ENCODE data around the gene LYPLA2. TPM values are rescaled to one million over a fixed set of nuclear protein-coding genes. Genes with fewer than 3 reads are reported as not detected.

LYPLA2 gene
- polyA plus RNA-seq, 1 of the 3 experiments (the other 2 are of a cell fraction), result 109 TPM

GRCh38 chr1:23772854-23773242 is 18.1 kb upstream of the LYPLA2 start:
- Histone ChIP-seq H3K4me2 (no peak overlapping the region), H3K9ac (no peak overlapping the region), H3K4me1 (ENCODE audit: control insufficient read depth in 1 of 2, insufficient read depth in 2 of 2, low read depth in 1 of 2, low read length in 1 of 2) (peaks cover 6 to 11% of the 10 kb centered on the region in 2 experiments; a peak in 2 of 4 replicates), H2AFZ (ENCODE audit: low read depth) (no peak overlapping the region), H3K36me3 (replicated peaks in 1 of 2; ENCODE audit: control insufficient read depth in 1 of 2, insufficient read depth in 2 of 2, low read length in 1 of 2) (peaks cover 0 to under 1% of the 10 kb centered on the region in 2 experiments), H3K4me3 (ENCODE audit: low read depth in 2 of 2, low read length in 1 of 2) (no peak overlapping the region), H3K79me2 (ENCODE audit: insufficient read depth) (peaks cover 27% of the 10 kb centered on the region; the same call in 1 of the 2 replicates), H3K27me3 (ENCODE audit: insufficient read depth) (no peaks in the 10 kb centered on the region), H4K20me1 (ENCODE audit: insufficient read depth) (no peaks in the 10 kb centered on the region), H3K9me2 (no peaks in the 10 kb centered on the region), H3K9me3 (no peaks in the 10 kb centered on the region), H3F3A (replicated peaks; ENCODE audit: insufficient read depth) (peaks cover 7% of the 10 kb centered on the region), H3K27ac (ENCODE audit: low read depth in 2 of 2, low read length in 1 of 2) (no peak overlapping the region)
- no peak for DNase-seq
- ChIA-PET CTCF (interaction anchor here (1.0 to 2.0 kb wide), 2 partner anchors 144 to 191 kb away, joined by 4 read pairs; no protein-coding TSS in a partner anchor), POLR2A (no interaction called here)
- TF ChIP-seq FOXM1 (IDR thresholded peaks at IDR 0.05; ENCODE audit: low read depth) (no peak), EP300 (IDR thresholded peaks at IDR 0.05; ENCODE audit: borderline replicate concordance in 1 of 2, low read depth in 1 of 2, low read length in 1 of 2) (no peak), POLR2AphosphoS5 (IDR thresholded peaks at IDR 0.05; ENCODE audit: low read depth, low read length) (no peak), USF1 (IDR thresholded peaks at IDR 0.05; ENCODE audit: borderline replicate concordance, low read depth) (no peak), CTCF (IDR thresholded peaks at IDR 0.05) (no peak)
- TF ChIP-seq, protein P1, sequence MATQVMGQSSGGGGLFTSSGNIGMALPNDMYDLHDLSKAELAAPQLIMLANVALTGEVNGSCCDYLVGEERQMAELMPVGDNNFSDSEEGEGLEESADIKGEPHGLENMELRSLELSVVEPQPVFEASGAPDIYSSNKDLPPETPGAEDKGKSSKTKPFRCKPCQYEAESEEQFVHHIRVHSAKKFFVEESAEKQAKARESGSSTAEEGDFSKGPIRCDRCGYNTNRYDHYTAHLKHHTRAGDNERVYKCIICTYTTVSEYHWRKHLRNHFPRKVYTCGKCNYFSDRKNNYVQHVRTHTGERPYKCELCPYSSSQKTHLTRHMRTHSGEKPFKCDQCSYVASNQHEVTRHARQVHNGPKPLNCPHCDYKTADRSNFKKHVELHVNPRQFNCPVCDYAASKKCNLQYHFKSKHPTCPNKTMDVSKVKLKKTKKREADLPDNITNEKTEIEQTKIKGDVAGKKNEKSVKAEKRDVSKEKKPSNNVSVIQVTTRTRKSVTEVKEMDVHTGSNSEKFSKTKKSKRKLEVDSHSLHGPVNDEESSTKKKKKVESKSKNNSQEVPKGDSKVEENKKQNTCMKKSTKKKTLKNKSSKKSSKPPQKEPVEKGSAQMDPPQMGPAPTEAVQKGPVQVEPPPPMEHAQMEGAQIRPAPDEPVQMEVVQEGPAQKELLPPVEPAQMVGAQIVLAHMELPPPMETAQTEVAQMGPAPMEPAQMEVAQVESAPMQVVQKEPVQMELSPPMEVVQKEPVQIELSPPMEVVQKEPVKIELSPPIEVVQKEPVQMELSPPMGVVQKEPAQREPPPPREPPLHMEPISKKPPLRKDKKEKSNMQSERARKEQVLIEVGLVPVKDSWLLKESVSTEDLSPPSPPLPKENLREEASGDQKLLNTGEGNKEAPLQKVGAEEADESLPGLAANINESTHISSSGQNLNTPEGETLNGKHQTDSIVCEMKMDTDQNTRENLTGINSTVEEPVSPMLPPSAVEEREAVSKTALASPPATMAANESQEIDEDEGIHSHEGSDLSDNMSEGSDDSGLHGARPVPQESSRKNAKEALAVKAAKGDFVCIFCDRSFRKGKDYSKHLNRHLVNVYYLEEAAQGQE (IDR thresholded peaks at IDR 0.05; ENCODE audit: low read depth, low read length), result no peak
- TF ChIP-seq, protein P2, sequence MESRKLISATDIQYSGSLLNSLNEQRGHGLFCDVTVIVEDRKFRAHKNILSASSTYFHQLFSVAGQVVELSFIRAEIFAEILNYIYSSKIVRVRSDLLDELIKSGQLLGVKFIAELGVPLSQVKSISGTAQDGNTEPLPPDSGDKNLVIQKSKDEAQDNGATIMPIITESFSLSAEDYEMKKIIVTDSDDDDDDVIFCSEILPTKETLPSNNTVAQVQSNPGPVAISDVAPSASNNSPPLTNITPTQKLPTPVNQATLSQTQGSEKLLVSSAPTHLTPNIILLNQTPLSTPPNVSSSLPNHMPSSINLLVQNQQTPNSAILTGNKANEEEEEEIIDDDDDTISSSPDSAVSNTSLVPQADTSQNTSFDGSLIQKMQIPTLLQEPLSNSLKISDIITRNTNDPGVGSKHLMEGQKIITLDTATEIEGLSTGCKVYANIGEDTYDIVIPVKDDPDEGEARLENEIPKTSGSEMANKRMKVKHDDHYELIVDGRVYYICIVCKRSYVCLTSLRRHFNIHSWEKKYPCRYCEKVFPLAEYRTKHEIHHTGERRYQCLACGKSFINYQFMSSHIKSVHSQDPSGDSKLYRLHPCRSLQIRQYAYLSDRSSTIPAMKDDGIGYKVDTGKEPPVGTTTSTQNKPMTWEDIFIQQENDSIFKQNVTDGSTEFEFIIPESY (IDR thresholded peaks at IDR 0.05; ENCODE audit: borderline replicate concordance, low read depth), result no peak
- 81% methylated on average over 10 of the region's 10 CpGs for WGBS (ENCODE audit: low lambda C conversion rate)

Data from SK-N-SH (cell line).